Dedifferentiated amniotic fluid mesenchymal stem cell (primary cell): ENCODE measurements around the gene PICK1.
A peak's percentile ranks its signal among the peaks of the same experiment; 100 is the strongest.

Source experiments
- DNase-seq: peaks from one replicate; pipeline ENCODE4 v3.0.0-alpha.2; 2016; ENCODE audit errors: extremely low spot score

Gene PICK1

GRCh38 chr22:38056969-38057891, at the start of gene PICK1:
PICK1 (plus strand) TSS chr22:38057404; CDS start chr22:38057810, 406 bp downstream.
- peak; percentile 94 for DNase-seq

- no peak for DNase-seq
Observed at GRCh38 chr22:38009000-38009806, 48.0 kb upstream of the PICK1 start.

GRCh38 chr22:38012604-38013072, 44.6 kb upstream of the PICK1 start:
- no peak for DNase-seq

- DNase-seq, result no peak
Observed at GRCh38 chr22:38014083-38014482, 43.1 kb upstream of the PICK1 start.

GRCh38 chr22:38016182-38017151, 40.7 kb upstream of the PICK1 start:
- no peak for DNase-seq

GRCh38 chr22:38017272-38017920, 39.8 kb upstream of the PICK1 start:
- DNase-seq, result peak; percentile 31

GRCh38 chr22:38017939-38018885, 39.0 kb upstream of the PICK1 start:
- DNase-seq, result no peak

GRCh38 chr22:38018938-38019827, 38.0 kb upstream of the PICK1 start:
- no peak for DNase-seq

GRCh38 chr22:38021206-38021605, 36.0 kb upstream of the PICK1 start:
- no peak for DNase-seq

- DNase-seq, result no peak
Observed at GRCh38 chr22:38023045-38023444, 34.2 kb upstream of the PICK1 start.

GRCh38 chr22:38025514-38025913, 31.7 kb upstream of the PICK1 start:
- DNase-seq, result no peak

GRCh38 chr22:38026130-38027111, 30.8 kb upstream of the PICK1 start:
- DNase-seq, result no peak

GRCh38 chr22:38027487-38027886, 29.7 kb upstream of the PICK1 start:
- DNase-seq, result no peak

GRCh38 chr22:38028344-38029130, 28.7 kb upstream of the PICK1 start:
- DNase-seq, result no peak

- DNase-seq, result no peak
Observed at GRCh38 chr22:38029370-38029769, 27.8 kb upstream of the PICK1 start.

- no peak for DNase-seq
Observed at GRCh38 chr22:38029901-38030300, 27.3 kb upstream of the PICK1 start.
